Activated B cell treated with CpG ODN at 0.5 μM for 24 hours (primary cell): ENCODE measurements around the gene GJC3. TPM values are rescaled to one million over a fixed set of nuclear protein-coding genes. Genes with fewer than 3 reads are reported as not detected.
"Not testable (repeated sequence)": the region's sequence is repeated elsewhere in the genome, so short reads cannot be mapped to it uniquely, and the experiment has no call there.

ENCODE experiments used
- ATAC-seq: fragments of 200-7000 bp; cut with Tn5 transposase; one replicate; pipeline ENCODE4 v1.10.0; 2021; ENCODE audit warnings: low read depth, mild to moderate bottlenecking, moderate library complexity
- CTCF ChIA-PET: fragments of 350-600 bp; sonication (Branson Sonifier 250); formaldehyde crosslinking; loops from one replicate; lab custom pipeline; 2021; ENCODE audit warnings: antibody characterized with exemption; lab: Charles Lee
- POLR2A ChIA-PET: fragments of 350-600 bp; sonication (Branson Sonifier 250); formaldehyde crosslinking; loops from one replicate; lab custom pipeline; 2021; ENCODE audit warnings: antibody characterized with exemption; lab: Charles Lee
- DNase-seq: peaks from one replicate; pipeline ENCODE4 v3.0.0; 2022
- H3K27ac Mint-ChIP-seq: one replicate; pipeline ENCODE4 v1.8.0; 2020; ENCODE audit warnings: mixed read lengths
- H3K27me3 Mint-ChIP-seq: one replicate; pipeline ENCODE4 v1.8.0; 2021; ENCODE audit warnings: mixed read lengths
- H3K36me3 Mint-ChIP-seq: one replicate; pipeline ENCODE4 v1.8.0; 2021; ENCODE audit warnings: low read depth, mixed read lengths
- H3K4me1 Mint-ChIP-seq: one replicate; pipeline ENCODE4 v1.8.0; 2021; ENCODE audit warnings: mixed read lengths
- H3K4me3 Mint-ChIP-seq: one replicate; pipeline ENCODE4 v1.8.0; 2020; ENCODE audit warnings: mild to moderate bottlenecking, mixed read lengths
- H3K9me3 Mint-ChIP-seq: one replicate; pipeline ENCODE4 v1.8.0; 2020; ENCODE audit warnings: mixed read lengths
- CTCF ChIP-seq: fragments of 200-600 bp; IDR thresholded peaks from one replicate; pipeline ENCODE4 v1.8.0; 2022; ENCODE audit warnings: antibody characterized with exemption, mild to moderate bottlenecking
- intact Hi-C: fragments of 100-400 bp; cut with micrococcal nuclease; formaldehyde crosslinking; loops from one replicate; pipeline ENCODE4 v1.15.1; 2024
- total RNA-seq: library from RNA; stranded (reverse); gene quantifications from 2 replicates; pipeline ENCODE4 v1.2.3, GENCODE V29; 2022

GJC3 gene
- total RNA-seq, 1 donor from 2014 or later, result not detected

GRCh38 chr7:99971242-99971641 lies 41.8 kb upstream of the GJC3 start:
- POLR2A ChIA-PET, result no interaction called here
- no peaks in the 10 kb centered on the region for H3K36me3 Mint-ChIP-seq
- H3K27me3 Mint-ChIP-seq, result peaks cover 34% of the 10 kb centered on the region

DNA sequence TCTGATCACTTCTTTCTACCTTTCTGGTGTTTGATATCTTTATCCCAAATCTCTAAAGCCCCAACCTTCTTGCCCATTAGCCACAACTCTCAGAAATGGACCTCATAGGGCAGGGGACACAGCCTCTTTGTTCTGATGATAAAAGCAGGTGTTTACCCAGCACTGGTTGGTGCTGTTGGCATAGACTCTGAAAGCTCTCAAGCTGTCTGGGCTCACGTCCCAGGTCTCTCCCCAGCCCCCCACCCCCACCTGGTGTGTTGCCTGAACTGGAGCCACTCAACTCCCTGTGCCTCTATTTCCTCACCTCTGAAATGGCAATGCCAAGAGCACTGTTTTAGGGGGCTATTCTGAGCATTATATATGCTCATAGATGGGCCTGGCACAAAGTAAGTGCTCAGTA lies 40.4 kb upstream of the GJC3 start:
- H3K4me3 Mint-ChIP-seq, CTCF ChIA-PET, POLR2A ChIA-PET, ATAC-seq, H3K9me3 Mint-ChIP-seq, H3K36me3 Mint-ChIP-seq, DNase-seq, H3K27ac Mint-ChIP-seq, H3K4me1 Mint-ChIP-seq, intact Hi-C loops: not testable (repeated sequence)
- H3K27me3 Mint-ChIP-seq, result peaks cover 32% of the 10 kb centered on the region

More at GRCh38 chr7:99971242-99971641, 41.8 kb upstream of the GJC3 start:
- H3K4me1 Mint-ChIP-seq, result no peaks in the 10 kb centered on the region
- no peak overlapping the region for H3K4me3 Mint-ChIP-seq
- no peak for ATAC-seq
- no peak for TF ChIP-seq CTCF
- intact Hi-C loops, result no loop called here
- no peak overlapping the region for H3K27ac Mint-ChIP-seq
- no peaks in the 10 kb centered on the region for H3K9me3 Mint-ChIP-seq
- CTCF ChIA-PET, result no interaction called here
- no peak for DNase-seq

- Mint-ChIP-seq H3K27ac (no peak overlapping the region), H3K4me3 (no peak overlapping the region), H3K4me1 (no peaks in the 10 kb centered on the region), H3K27me3 (peaks cover 36% of the 10 kb centered on the region), H3K9me3 (no peaks in the 10 kb centered on the region), H3K36me3 (no peaks in the 10 kb centered on the region)
- no peak for TF ChIP-seq CTCF
- POLR2A ChIA-PET, result no interaction called here
- no peak for DNase-seq
- CTCF ChIA-PET, result no interaction called here
- no peak for ATAC-seq
- intact Hi-C loops, result no loop called here
These were observed 39.9 kb upstream of the GJC3 start for GRCh38 chr7:99969298-99969697.

GRCh38 chr7:99958564-99959227 lies 29.3 kb upstream of the GJC3 start:
- ChIA-PET POLR2A (no interaction called here), CTCF (no interaction called here)
- Mint-ChIP-seq H3K4me3 (no peak overlapping the region), H3K9me3 (no peaks in the 10 kb centered on the region), H3K36me3 (no peaks in the 10 kb centered on the region), H3K27ac (no peak overlapping the region), H3K27me3 (peaks cover 44% of the 10 kb centered on the region), H3K4me1 (no peaks in the 10 kb centered on the region)
- DNase-seq (no peak), ATAC-seq (no peak)
- no peak for TF ChIP-seq CTCF
- intact Hi-C loops, result no loop called here

DNA sequence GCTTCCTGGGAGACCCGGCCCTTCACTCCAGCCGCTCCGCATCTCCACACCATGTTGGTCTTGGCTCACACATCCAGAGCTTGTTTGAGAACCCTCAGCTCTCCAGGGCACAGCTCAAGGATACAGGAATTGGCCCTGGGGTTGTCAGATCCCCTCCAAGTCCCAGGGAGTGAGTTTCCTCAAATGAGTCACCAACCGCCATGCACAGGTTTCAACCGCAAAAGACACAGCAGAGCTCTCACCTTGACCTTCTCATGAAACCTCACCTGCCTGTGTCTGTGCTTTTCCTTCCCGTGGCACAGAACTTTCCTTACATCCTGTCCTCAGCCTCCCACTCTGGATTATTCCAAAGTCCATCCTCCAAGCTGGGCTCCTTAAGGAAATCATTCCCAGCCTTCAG lies 25.8 kb upstream of the GJC3 start:
- Mint-ChIP-seq H3K36me3 (no peaks in the 10 kb centered on the region), H3K27me3 (peaks cover 28% of the 10 kb centered on the region), H3K4me1 (no peaks in the 10 kb centered on the region), H3K4me3 (no peak overlapping the region), H3K9me3 (peaks cover 4% of the 10 kb centered on the region), H3K27ac (no peak overlapping the region)
- DNase-seq, result no peak
- intact Hi-C loops, result no loop called here
- TF ChIP-seq CTCF, result no peak
- ChIA-PET CTCF (interaction anchor here (1.5 kb wide), 1 partner anchor 24 kb away, joined by 3 read pairs; no protein-coding TSS in a partner anchor), POLR2A (interaction anchor here (0.6 kb wide), 1 partner anchor 414 kb away, joined by 3 read pairs; no protein-coding TSS in a partner anchor)
- ATAC-seq, result no peak

DNA sequence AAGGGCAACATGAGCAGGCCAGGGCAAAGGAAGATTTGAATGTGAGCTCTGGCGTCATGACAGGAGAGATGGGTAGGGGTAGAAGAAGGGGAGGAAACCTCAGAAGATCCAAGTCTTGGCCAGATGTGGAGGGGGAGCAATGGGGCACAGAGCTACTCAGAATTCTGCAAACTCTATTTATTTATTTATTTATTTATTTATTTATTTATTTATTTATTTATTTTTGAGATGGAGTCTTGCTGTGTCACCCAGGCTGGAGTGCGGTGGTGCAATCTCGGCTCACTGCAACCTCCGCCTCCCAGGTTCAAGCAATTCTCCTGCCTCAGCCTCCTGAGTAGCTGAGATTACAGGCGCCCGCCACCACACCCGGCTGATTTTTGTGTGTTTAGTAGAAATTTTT lies 25.2 kb upstream of the GJC3 start:
- H3K27me3 Mint-ChIP-seq, result peaks cover 28% of the 10 kb centered on the region
- H3K27ac Mint-ChIP-seq, H3K4me1 Mint-ChIP-seq, POLR2A ChIA-PET, intact Hi-C loops, ATAC-seq, H3K4me3 Mint-ChIP-seq, DNase-seq, H3K9me3 Mint-ChIP-seq, H3K36me3 Mint-ChIP-seq: not testable (repeated sequence)
- CTCF ChIA-PET, result interaction anchor here (1.5 kb wide), 1 partner anchor 25 kb away, joined by 3 read pairs; no protein-coding TSS in a partner anchor
